Measurements from ENCODE around the gene GFPT2.
A peak's percentile ranks its signal among the peaks of the same experiment; 100 is the strongest.

GFPT2 gene

GRCh38 chr5:180350296-180350695 is 2.8 kb downstream of the GFPT2 start:
- no peak overlapping the region for H2AFZ ChIP-seq (ENCODE audit: low read depth, low read length)
- peak overlapping the region; percentile 90 for H3K9ac ChIP-seq (ENCODE audit: low read length)
- no peak overlapping the region for H4K8ac ChIP-seq (ENCODE audit: low read length)
- no peak overlapping the region for H3K4ac ChIP-seq (ENCODE audit: low read depth in 1 of 2, low read length in 2 of 2)
- DNase-seq, result no peak
- no peak overlapping the region for H3K4me2 ChIP-seq (ENCODE audit: low read length, poor library complexity, severe bottlenecking)
- no peak overlapping the region for H2BK120ac ChIP-seq (ENCODE audit: low read depth, low read length)
- H2AK5ac ChIP-seq (ENCODE audit: low read length, severe bottlenecking), result no peak overlapping the region
- peak overlapping the region in 1 of 2 experiments; percentile 45 for H2BK12ac ChIP-seq (ENCODE audit: low read length in 2 of 2)
- H3K9me3 ChIP-seq (ENCODE audit: control insufficient read depth, low read length), result no peaks in the 10 kb centered on the region
- no peak overlapping the region for H3K18ac ChIP-seq (ENCODE audit: low read depth in 1 of 2, low read length in 2 of 2)
- peaks cover 37% of the 10 kb centered on the region for H3K4me1 ChIP-seq (ENCODE audit: control insufficient read depth, insufficient read depth, low read depth, low read length)
- H2BK5ac ChIP-seq (ENCODE audit: low read depth, low read length, poor library complexity, severe bottlenecking), result no peak overlapping the region
- peaks cover 0 to 8% of the 10 kb centered on the region in 2 experiments for H3K27me3 ChIP-seq (ENCODE audit: control insufficient read depth in 1 of 2, insufficient read depth in 1 of 2, low read length in 2 of 2)
- H4K91ac ChIP-seq (ENCODE audit: low read length), result no peak overlapping the region
- peaks cover 0 to 10% of the 10 kb centered on the region in 2 experiments for H3K36me3 ChIP-seq (ENCODE audit: control insufficient read depth in 1 of 2, insufficient read depth in 2 of 2, low read depth in 1 of 2, low read length in 2 of 2)
- H3K23ac ChIP-seq (ENCODE audit: low read length in 2 of 2), result no peak overlapping the region
- H2BK15ac ChIP-seq (ENCODE audit: low read depth, poor library complexity, severe bottlenecking), result no peak overlapping the region
- 94% methylated on average over 7 of the region's 7 CpGs for WGBS
- peak overlapping the region in 1 of 2 experiments; percentile 99 for H3K4me3 ChIP-seq (ENCODE audit: insufficient read depth in 1 of 2, low read depth in 1 of 2, low read length in 2 of 2)
- H3K79me1 ChIP-seq (replicated peaks; ENCODE audit: low read length, poor library complexity, severe bottlenecking), result peaks cover 38% of the 10 kb centered on the region
- no peak overlapping the region for H3K14ac ChIP-seq (ENCODE audit: low read length in 2 of 2)
- no peak overlapping the region for H3K27ac ChIP-seq (ENCODE audit: low read length, poor library complexity, severe bottlenecking)

- Histone ChIP-seq H3K9ac (ENCODE audit: low read length) (peak overlapping the region; percentile 90), H3K23ac (ENCODE audit: low read length in 2 of 2) (no peak overlapping the region), H3K27ac (ENCODE audit: low read length, poor library complexity, severe bottlenecking) (no peak overlapping the region), H3K4me1 (ENCODE audit: control insufficient read depth, insufficient read depth, low read depth, low read length) (peaks cover 39% of the 10 kb centered on the region), H2AK5ac (ENCODE audit: low read length, severe bottlenecking) (no peak overlapping the region), H3K4me2 (ENCODE audit: low read length, poor library complexity, severe bottlenecking) (no peak overlapping the region), H2BK120ac (ENCODE audit: low read depth, low read length) (no peak overlapping the region), H4K8ac (ENCODE audit: low read length) (no peak overlapping the region), H3K18ac (ENCODE audit: low read depth in 1 of 2, low read length in 2 of 2) (no peak overlapping the region), H3K9me3 (ENCODE audit: control insufficient read depth, low read length) (no peaks in the 10 kb centered on the region), H2BK15ac (ENCODE audit: low read depth, poor library complexity, severe bottlenecking) (peak overlapping the region; percentile 70), H4K91ac (ENCODE audit: low read length) (no peak overlapping the region), H3K27me3 (ENCODE audit: control insufficient read depth in 1 of 2, insufficient read depth in 1 of 2, low read length in 2 of 2) (peaks cover 0 to 1% of the 10 kb centered on the region in 2 experiments), H3K4ac (ENCODE audit: low read depth in 1 of 2, low read length in 2 of 2) (no peak overlapping the region), H3K14ac (ENCODE audit: low read length in 2 of 2) (no peak overlapping the region), H3K36me3 (ENCODE audit: control insufficient read depth in 1 of 2, insufficient read depth in 2 of 2, low read depth in 1 of 2, low read length in 2 of 2) (peaks cover 0 to 10% of the 10 kb centered on the region in 2 experiments), H2AFZ (ENCODE audit: low read depth, low read length) (no peak overlapping the region), H3K4me3 (ENCODE audit: insufficient read depth in 1 of 2, low read depth in 1 of 2, low read length in 2 of 2) (peak overlapping the region in 1 of 2 experiments; percentile 99), H2BK12ac (ENCODE audit: low read length in 2 of 2) (no peak overlapping the region), H2BK5ac (ENCODE audit: low read depth, low read length, poor library complexity, severe bottlenecking) (no peak overlapping the region), H3K79me1 (replicated peaks; ENCODE audit: low read length, poor library complexity, severe bottlenecking) (peaks cover 40% of the 10 kb centered on the region)
- no peak for DNase-seq
- WGBS, result 98% methylated on average over 8 of the region's 8 CpGs
These were observed 3.7 kb downstream of the GFPT2 start for GRCh38 chr5:180349391-180349790.

GRCh38 chr5:180348336-180348735 is 4.8 kb downstream of the GFPT2 start:
- Histone ChIP-seq H3K9me3 (ENCODE audit: control insufficient read depth, low read length) (no peaks in the 10 kb centered on the region), H3K14ac (ENCODE audit: low read length in 2 of 2) (peak overlapping the region in 1 of 2 experiments; percentile 3), H3K27me3 (ENCODE audit: control insufficient read depth in 1 of 2, insufficient read depth in 1 of 2, low read length in 2 of 2) (no peaks in the 10 kb centered on the region), H3K4me3 (ENCODE audit: insufficient read depth in 1 of 2, low read depth in 1 of 2, low read length in 2 of 2) (no peak overlapping the region), H3K4ac (ENCODE audit: low read depth in 1 of 2, low read length in 2 of 2) (no peak overlapping the region), H2BK15ac (ENCODE audit: low read depth, poor library complexity, severe bottlenecking) (no peak overlapping the region), H3K18ac (ENCODE audit: low read depth in 1 of 2, low read length in 2 of 2) (no peak overlapping the region), H3K27ac (ENCODE audit: low read length, poor library complexity, severe bottlenecking) (no peak overlapping the region), H2AFZ (ENCODE audit: low read depth, low read length) (no peak overlapping the region), H2AK5ac (ENCODE audit: low read length, severe bottlenecking) (no peak overlapping the region), H3K4me2 (ENCODE audit: low read length, poor library complexity, severe bottlenecking) (no peak overlapping the region), H2BK12ac (ENCODE audit: low read length in 2 of 2) (peak overlapping the region in 1 of 2 experiments; percentile 61), H3K9ac (ENCODE audit: low read length) (no peak overlapping the region), H2BK5ac (ENCODE audit: low read depth, low read length, poor library complexity, severe bottlenecking) (no peak overlapping the region), H2BK120ac (ENCODE audit: low read depth, low read length) (no peak overlapping the region), H4K91ac (ENCODE audit: low read length) (no peak overlapping the region), H4K8ac (ENCODE audit: low read length) (no peak overlapping the region), H3K23ac (ENCODE audit: low read length in 2 of 2) (peak overlapping the region in 1 of 2 experiments; percentile 88), H3K79me1 (replicated peaks; ENCODE audit: low read length, poor library complexity, severe bottlenecking) (peaks cover 40% of the 10 kb centered on the region), H3K36me3 (ENCODE audit: control insufficient read depth in 1 of 2, insufficient read depth in 2 of 2, low read depth in 1 of 2, low read length in 2 of 2) (peaks cover 0 to 10% of the 10 kb centered on the region in 2 experiments), H3K4me1 (ENCODE audit: control insufficient read depth, insufficient read depth, low read depth, low read length) (peaks cover 36% of the 10 kb centered on the region)
- no peak for DNase-seq
- 95% methylated on average over 7 of the region's 7 CpGs for WGBS

- H2BK12ac ChIP-seq (ENCODE audit: low read length in 2 of 2), result no peak overlapping the region
- peak overlapping the region in 1 of 2 experiments; percentile 18 for H3K18ac ChIP-seq (ENCODE audit: low read depth in 1 of 2, low read length in 2 of 2)
- DNase-seq, result no peak
- H2BK15ac ChIP-seq (ENCODE audit: low read depth, poor library complexity, severe bottlenecking), result no peak overlapping the region
- peak overlapping the region; percentile 39 for H4K8ac ChIP-seq (ENCODE audit: low read length)
- peaks cover 36% of the 10 kb centered on the region for H3K79me1 ChIP-seq (replicated peaks; ENCODE audit: low read length, poor library complexity, severe bottlenecking)
- peak overlapping the region; percentile 13 for H3K9ac ChIP-seq (ENCODE audit: low read length)
- peak overlapping the region in 1 of 2 experiments; percentile 11 for H3K14ac ChIP-seq (ENCODE audit: low read length in 2 of 2)
- no peak overlapping the region for H2AFZ ChIP-seq (ENCODE audit: low read depth, low read length)
- peaks cover 39% of the 10 kb centered on the region for H3K4me1 ChIP-seq (ENCODE audit: control insufficient read depth, insufficient read depth, low read depth, low read length)
- no peak overlapping the region for H3K4ac ChIP-seq (ENCODE audit: low read depth in 1 of 2, low read length in 2 of 2)
- no peak overlapping the region for H2AK5ac ChIP-seq (ENCODE audit: low read length, severe bottlenecking)
- H2BK120ac ChIP-seq (ENCODE audit: low read depth, low read length), result no peak overlapping the region
- no peak overlapping the region for H2BK5ac ChIP-seq (ENCODE audit: low read depth, low read length, poor library complexity, severe bottlenecking)
- H3K4me3 ChIP-seq (ENCODE audit: insufficient read depth in 1 of 2, low read depth in 1 of 2, low read length in 2 of 2), result peak overlapping the region in 1 of 2 experiments; percentile 36
- H3K27me3 ChIP-seq (ENCODE audit: control insufficient read depth in 1 of 2, insufficient read depth in 1 of 2, low read length in 2 of 2), result no peaks in the 10 kb centered on the region
- no peak overlapping the region for H3K23ac ChIP-seq (ENCODE audit: low read length in 2 of 2)
- H3K4me2 ChIP-seq (ENCODE audit: low read length, poor library complexity, severe bottlenecking), result no peak overlapping the region
- H4K91ac ChIP-seq (ENCODE audit: low read length), result no peak overlapping the region
- 63% methylated on average over 10 of the region's 10 CpGs for WGBS
- H3K36me3 ChIP-seq (ENCODE audit: control insufficient read depth in 1 of 2, insufficient read depth in 2 of 2, low read depth in 1 of 2, low read length in 2 of 2), result peaks cover 0 to 10% of the 10 kb centered on the region in 2 experiments
- H3K27ac ChIP-seq (ENCODE audit: low read length, poor library complexity, severe bottlenecking), result no peak overlapping the region
- H3K9me3 ChIP-seq (ENCODE audit: control insufficient read depth, low read length), result no peaks in the 10 kb centered on the region
These were observed 5.4 kb downstream of the GFPT2 start for GRCh38 chr5:180347702-180348101.

Data from mesenchymal stem cell (in vitro differentiated cells and primary cell).